SHP77 treated with DMSO at 0.1 percent for 48 hours (cell line): ENCODE measurements around the gene SEPHS2.
A peak's percentile ranks its signal among the peaks of the same experiment; 100 is the strongest.
"Not testable (repeated sequence)": the region's sequence is repeated elsewhere in the genome, so short reads cannot be mapped to it uniquely, and the experiment has no call there.

ENCODE experiments used
- DNase-seq: peaks from one replicate; lab custom pipeline; 2025; lab: John Stamatoyannopoulos, UW

The SEPHS2 gene

GRCh38 chr16:30470170-30470512 is 24.5 kb upstream of the SEPHS2 start:
- DNase-seq: no peak

GRCh38 chr16:30464078-30464477 is 18.4 kb upstream of the SEPHS2 start:
- no peak for DNase-seq

GRCh38 chr16:30461426-30461825 is 15.8 kb upstream of the SEPHS2 start:
- DNase-seq: not testable (repeated sequence)

- DNase-seq: no peak
These were observed 13.8 kb upstream of the SEPHS2 start for GRCh38 chr16:30459456-30459855.

GRCh38 chr16:30458561-30459394 is 13.1 kb upstream of the SEPHS2 start:
- no peak for DNase-seq

- no peak for DNase-seq
These were observed 12.3 kb upstream of the SEPHS2 start for GRCh38 chr16:30457743-30458560.

GRCh38 chr16:30457256-30457655 is 11.6 kb upstream of the SEPHS2 start:
- no peak for DNase-seq

- DNase-seq: no peak
These were observed 10.6 kb upstream of the SEPHS2 start for GRCh38 chr16:30456302-30456701.

- not testable (repeated sequence) for DNase-seq
These were observed 7.3 kb upstream of the SEPHS2 start for GRCh38 chr16:30452709-30453580.

- DNase-seq: no peak
These were observed 3.4 kb upstream of the SEPHS2 start for GRCh38 chr16:30449116-30449435.

- DNase-seq: no peak
These were observed 2.0 kb upstream of the SEPHS2 start for GRCh38 chr16:30447512-30448226.

GRCh38 chr16:30446203-30446595 is 525 bp upstream of the SEPHS2 start:
- DNase-seq: no peak

GRCh38 chr16:30445149-30445407 is 596 bp downstream of the SEPHS2 start:
- DNase-seq: no peak

- DNase-seq: no peak
These were observed 1.2 kb downstream of the SEPHS2 start for GRCh38 chr16:30444231-30445148.

GRCh38 chr16:30443631-30444030 is 2.0 kb downstream of the SEPHS2 start:
- DNase-seq: no peak

GRCh38 chr16:30439720-30440348 is 5.8 kb downstream of the SEPHS2 start:
- DNase-seq: no peak

- DNase-seq: no peak
These were observed 6.8 kb downstream of the SEPHS2 start for GRCh38 chr16:30438835-30439234.

- no peak for DNase-seq
These were observed 8.1 kb downstream of the SEPHS2 start for GRCh38 chr16:30437511-30438046.

GRCh38 chr16:30434852-30435251 is 10.8 kb downstream of the SEPHS2 start:
- DNase-seq: no peak

- peak; percentile 95 for DNase-seq
These were observed 15.2 kb downstream of the SEPHS2 start for GRCh38 chr16:30430428-30430970.
